GM12878 (cell line): Measurements from ENCODE around the gene FBXO4. TPM values are rescaled to one million over a fixed set of nuclear protein-coding genes. Genes with fewer than 3 reads are reported as not detected.

Source experiments
- BCL3 ChIP-seq: IDR thresholded peaks from 2 replicates; pipeline ENCODE4 v1.6.1; 2011; ENCODE audit warnings: borderline replicate concordance, low read depth, mild to moderate bottlenecking, moderate library complexity, low read length; ENCODE audit not compliant: insufficient read depth, poor library complexity, severe bottlenecking
- polyA plus RNA-seq, 11 experiments: library from polyadenylated mRNA; depleted of rRNA in 4 of 11; unstranded in 6 of 11; stranded (reverse) in 5 of 11; fragments of >200 nt; fragmentation: Nextera tagmentation in 4 of 11; fragmentation: Illumina TruSeq in 1 of 11; extraction: Ambion mirVana in 4 of 11; extraction: Trizol in 1 of 11; gene quantifications; 1 replicate in 1 of 11; 2 replicates in 10 of 11; pipeline versions ENCODE4 v1.2.1 to v1.2.3, GENCODE V29; 2011 to 2016; ENCODE audit warnings: inconsistent platforms in 2 of 11, missing spikeins in 2 of 11, low read depth in 1 of 11
- small RNA-seq: library from RNA; depleted of rRNA; stranded (forward); fragments of <200 nt; gene quantifications from one replicate; pipeline ENCODE3, GENCODE V24; 2014
- total RNA-seq, 4 experiments: library from RNA; depleted of rRNA in 3 of 4; stranded (reverse); fragments of >200 nt in 3 of 4; fragmentation: Illumina TruSeq in 1 of 4; extraction: Trizol in 1 of 4; gene quantifications; 2 replicates each; pipeline versions ENCODE4 v1.2.1 to v1.2.3, GENCODE V29; 2013 to 2021

Gene FBXO4
- total and polyA plus RNA-seq, 10 of the 15 experiments (the other 5 are each of a cell fraction or from before 2014, with no cell fraction given) = 7.2 to 30.5 (median 19.6) TPM

- no peak for TF ChIP-seq BCL3
Measured at GRCh38 chr5:41985945-41986695, 61.0 kb downstream of the FBXO4 start (continued).

Small RNA genes within 50 kb of the gene (small RNA-seq; reads per million reads assigned to genes)
- not detected for gene RF00019

Other genes with a start within 250 kb of the FBXO4 start
- 50.0 and 63.2 TPM in 2 replicates for gene OXCT1, start 54.9 kb upstream of the FBXO4 start, total RNA-seq (2014; rRNA removed)
- gene OXCT1, start 54.9 kb upstream of the FBXO4 start, total RNA-seq (2014; rRNA removed; fragmentation: Illumina TruSeq; extraction: Trizol) = 94.7 and 95.8 TPM in 2 replicates
- gene OXCT1, start 54.9 kb upstream of the FBXO4 start, total RNA-seq (2021) = 68.4 and 71.1 TPM in 2 replicates
- gene OXCT1, start 54.9 kb upstream of the FBXO4 start, polyA plus RNA-seq (2011; rRNA removed) = 62.9 and 91.8 TPM in 2 replicates
- 101 and 129 TPM in 2 replicates for gene OXCT1, start 54.9 kb upstream of the FBXO4 start, polyA plus RNA-seq (2014; fragmentation: Illumina TruSeq; extraction: Trizol)
- gene OXCT1, start 54.9 kb upstream of the FBXO4 start, polyA plus RNA-seq (2014; fragmentation: Nextera tagmentation; extraction: Ambion mirVana) = 10 to 100 TPM; 46.9 to 61.3 TPM
- 61.5 and 72.5 TPM in 2 replicates for gene OXCT1, start 54.9 kb upstream of the FBXO4 start, polyA plus RNA-seq (2014; rRNA removed)
- gene OXCT1, start 54.9 kb upstream of the FBXO4 start, polyA plus RNA-seq (2016; fragmentation: Nextera tagmentation; extraction: Ambion mirVana) = 100 to 1,000 TPM in 1 of 2 experiments, 10 to 100 TPM in 1; 96.1 to 103 TPM
- gene RIMOC1, start 20.9 kb upstream of the FBXO4 start, total RNA-seq (2014; rRNA removed) = 14.2 and 15.3 TPM in 2 replicates
- gene RIMOC1, start 20.9 kb upstream of the FBXO4 start, total RNA-seq (2014; rRNA removed; fragmentation: Illumina TruSeq; extraction: Trizol) = 14.8 and 16.1 TPM in 2 replicates
- 24.6 and 25.9 TPM in 2 replicates for gene RIMOC1, start 20.9 kb upstream of the FBXO4 start, total RNA-seq (2021)
- 33.1 and 46.1 TPM in 2 replicates for gene RIMOC1, start 20.9 kb upstream of the FBXO4 start, polyA plus RNA-seq (2011; rRNA removed)
- gene RIMOC1, start 20.9 kb upstream of the FBXO4 start, polyA plus RNA-seq (2014; fragmentation: Illumina TruSeq; extraction: Trizol) = 22.4 and 27.0 TPM in 2 replicates
- 10 to 100 TPM in 1 of 2 experiments, 1 to 10 TPM in 1; 3.9 to 10.5 TPM for gene RIMOC1, start 20.9 kb upstream of the FBXO4 start, polyA plus RNA-seq (2014; fragmentation: Nextera tagmentation; extraction: Ambion mirVana)
- gene RIMOC1, start 20.9 kb upstream of the FBXO4 start, polyA plus RNA-seq (2014; rRNA removed) = 12.3 and 14.3 TPM in 2 replicates
- 10 to 100 TPM; 17.3 to 21.4 TPM for gene RIMOC1, start 20.9 kb upstream of the FBXO4 start, polyA plus RNA-seq (2016; fragmentation: Nextera tagmentation; extraction: Ambion mirVana)